SIG-M5 (cell line): ENCODE data around the gene TOGARAM1.
"Not testable (repeated sequence)": the region's sequence is repeated elsewhere in the genome, so short reads cannot be mapped to it uniquely, and the experiment has no call there.

Source experiments
- DNase-seq: peaks from one replicate; lab custom pipeline; 2025; lab: John Stamatoyannopoulos, UW

Gene TOGARAM1

DNA sequence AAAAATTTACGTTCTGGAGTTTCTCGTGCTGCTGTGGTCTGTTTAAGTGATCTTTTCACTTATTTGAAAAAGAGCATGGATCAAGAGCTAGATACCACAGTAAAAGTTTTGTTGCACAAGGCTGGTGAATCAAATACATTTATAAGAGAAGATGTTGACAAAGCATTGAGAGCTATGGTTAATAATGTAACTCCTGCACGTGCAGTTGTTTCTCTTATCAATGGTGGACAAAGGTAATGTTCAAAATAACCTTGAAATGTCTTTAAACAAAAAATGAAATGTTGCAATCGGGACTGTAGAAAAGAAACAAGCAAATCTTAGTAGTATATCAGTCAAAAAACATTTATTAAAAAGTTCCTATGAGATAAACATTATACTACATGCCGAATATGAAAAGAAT lies 82.6 kb downstream of the TOGARAM1 start:
- no peak for DNase-seq

DNA sequence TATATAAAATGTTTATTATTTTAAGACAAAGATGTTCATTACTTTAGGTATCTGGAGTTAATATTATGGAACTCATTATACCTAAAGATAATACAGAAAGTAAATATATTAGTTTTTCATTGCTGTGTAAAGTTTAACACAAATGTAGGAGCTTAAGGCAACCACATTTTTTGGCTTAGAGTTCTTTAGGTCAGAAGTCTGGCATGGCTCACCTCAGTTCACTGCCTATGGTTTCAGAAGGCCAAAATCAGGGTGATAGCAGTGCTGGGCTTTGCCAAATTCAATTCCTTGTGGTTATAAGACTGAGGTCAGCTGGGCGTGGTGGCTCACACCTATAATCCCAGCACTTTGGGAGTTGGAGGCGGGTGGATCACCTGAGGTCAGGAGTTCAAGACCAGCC lies 86.4 kb downstream of the TOGARAM1 start:
- DNase-seq, result no peak

DNA sequence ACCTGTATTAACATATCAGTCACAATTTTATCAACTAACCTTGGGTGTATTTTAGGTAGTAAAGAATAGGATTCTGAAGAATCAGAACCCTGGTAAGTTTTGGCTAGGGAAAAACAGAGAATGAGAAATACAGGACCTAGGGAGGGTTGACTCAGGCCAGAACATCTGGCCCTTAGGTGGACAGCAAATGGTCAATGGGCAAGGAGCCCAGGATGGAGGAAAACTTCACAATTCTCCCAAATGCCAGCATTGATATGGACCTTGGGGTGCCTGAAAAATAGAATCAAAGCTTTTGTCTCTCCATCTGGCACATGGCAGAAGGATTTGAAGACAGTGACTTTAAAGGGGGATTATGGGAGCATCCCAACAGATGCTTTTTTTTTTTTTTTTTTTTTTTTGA lies 89.2 kb downstream of the TOGARAM1 start:
- no peak for DNase-seq

DNA sequence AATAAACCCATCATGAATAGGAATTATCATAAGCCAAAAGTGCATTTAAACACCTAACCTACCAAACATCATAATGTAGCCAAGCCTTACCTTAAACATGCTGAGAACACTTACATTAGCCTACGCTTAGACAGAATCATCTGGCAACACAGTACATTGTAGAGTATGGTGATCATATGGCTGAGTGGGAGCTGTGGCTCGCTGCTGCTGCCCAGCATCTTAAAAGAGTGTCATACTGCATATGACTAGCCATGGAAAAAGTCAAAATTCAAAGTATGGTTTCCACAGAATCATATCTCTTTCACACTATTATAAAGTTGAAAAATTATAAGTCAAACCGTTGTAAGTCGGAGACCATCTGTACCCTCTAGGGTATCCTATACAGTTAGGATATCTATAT lies 89.9 kb downstream of the TOGARAM1 start:
- no peak for DNase-seq

DNA sequence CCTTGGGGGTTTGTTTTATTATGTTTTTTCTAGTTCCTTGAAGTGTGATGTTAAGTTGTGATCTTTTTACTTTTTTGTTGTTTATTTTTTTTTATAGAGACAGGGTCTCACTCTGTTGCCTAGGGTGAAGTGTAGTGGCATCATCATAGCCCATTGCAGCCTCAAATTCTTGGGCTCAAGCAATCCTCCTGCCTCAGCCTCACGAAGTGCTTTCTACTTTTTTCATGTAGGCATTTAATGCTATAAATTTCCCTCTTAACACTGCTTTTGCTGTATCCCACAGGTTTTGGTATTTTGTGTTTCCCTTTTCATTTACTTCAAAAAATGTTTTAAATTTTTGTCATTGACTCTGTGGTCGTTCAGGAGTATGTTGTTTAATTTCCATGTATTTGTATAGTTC lies 95.4 kb downstream of the TOGARAM1 start:
- DNase-seq, result no peak

DNA sequence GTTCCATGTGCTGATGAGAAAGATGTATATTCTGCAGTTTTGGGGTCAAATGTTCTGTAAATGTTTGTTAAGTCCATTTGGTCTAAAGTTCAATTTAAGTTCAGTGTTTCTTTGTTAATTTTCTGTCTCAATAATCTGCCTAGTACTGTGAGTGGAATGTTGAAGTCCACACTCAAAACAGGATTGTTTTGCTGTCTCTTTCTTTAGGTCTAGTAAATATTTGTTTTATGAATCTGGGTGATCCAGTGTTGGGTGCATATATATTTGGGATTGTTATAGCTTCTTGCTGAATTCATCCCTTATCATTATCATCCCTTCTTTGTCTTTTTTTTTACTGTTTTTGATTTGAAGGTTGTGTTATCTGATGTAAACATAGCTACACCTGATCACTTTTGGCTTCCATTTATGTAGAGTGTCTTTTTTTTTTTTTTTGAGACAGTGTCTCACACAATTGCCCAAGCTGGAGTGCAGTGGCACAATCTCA lies 95.9 kb downstream of the TOGARAM1 start:
- DNase-seq, result no peak

DNA sequence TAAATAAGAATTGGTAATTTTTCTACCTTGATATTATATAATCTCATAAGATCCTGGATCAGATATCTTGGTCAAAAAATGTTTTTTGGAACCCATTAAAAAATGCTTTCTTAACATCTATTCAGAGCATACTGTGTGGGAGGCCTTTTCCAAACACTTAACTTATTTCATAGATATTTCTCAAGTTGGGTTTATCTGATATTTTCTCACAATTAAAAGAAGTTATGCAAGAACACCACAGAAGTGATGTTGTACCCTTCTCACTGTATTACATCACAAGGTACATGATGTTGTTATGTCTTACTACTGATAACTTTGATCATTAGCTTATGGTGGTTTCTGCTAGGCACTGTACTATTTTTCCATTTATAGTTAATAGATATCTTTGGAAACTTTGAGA lies 98.6 kb downstream of the TOGARAM1 start:
- no peak for DNase-seq

DNA sequence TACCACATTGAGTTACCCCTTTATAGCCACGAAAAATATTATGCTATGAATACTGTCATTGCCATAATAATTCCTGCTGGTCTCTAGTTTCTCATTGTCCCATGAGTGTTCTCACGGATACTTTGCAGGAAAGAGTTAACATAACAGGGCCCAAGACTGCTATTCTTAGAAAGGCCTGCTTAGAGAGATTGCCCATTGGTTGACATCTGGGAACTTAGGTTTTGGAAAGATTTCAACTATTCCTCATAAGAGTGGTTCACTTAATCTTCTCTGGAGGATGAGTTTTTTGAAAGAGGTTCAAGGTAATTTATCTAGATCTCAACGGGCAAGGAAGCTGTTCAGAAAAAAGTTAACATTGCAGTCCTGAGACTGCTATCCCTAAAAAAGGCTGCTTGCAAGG lies 103.5 kb downstream of the TOGARAM1 start:
- no peak for DNase-seq

DNA sequence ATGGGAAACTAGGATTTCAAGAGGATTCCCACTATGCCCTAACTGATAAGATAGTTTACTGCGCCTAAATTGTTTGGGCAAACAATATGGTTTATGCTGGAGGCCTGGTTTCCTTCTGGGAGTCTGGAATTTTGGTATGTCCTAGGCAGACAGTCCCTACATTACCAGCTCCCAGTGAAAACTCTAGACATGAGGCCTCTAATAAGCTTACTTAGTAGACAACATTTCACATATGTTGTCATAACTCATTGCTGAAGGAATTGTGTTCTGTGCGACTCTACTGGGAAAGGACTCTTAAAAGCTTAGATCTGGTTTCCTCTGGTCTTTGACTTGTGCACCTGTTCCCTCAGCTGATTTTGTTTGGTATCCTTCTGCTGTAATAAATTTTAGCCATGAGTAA lies 104.0 kb downstream of the TOGARAM1 start:
- DNase-seq, result no peak

DNA sequence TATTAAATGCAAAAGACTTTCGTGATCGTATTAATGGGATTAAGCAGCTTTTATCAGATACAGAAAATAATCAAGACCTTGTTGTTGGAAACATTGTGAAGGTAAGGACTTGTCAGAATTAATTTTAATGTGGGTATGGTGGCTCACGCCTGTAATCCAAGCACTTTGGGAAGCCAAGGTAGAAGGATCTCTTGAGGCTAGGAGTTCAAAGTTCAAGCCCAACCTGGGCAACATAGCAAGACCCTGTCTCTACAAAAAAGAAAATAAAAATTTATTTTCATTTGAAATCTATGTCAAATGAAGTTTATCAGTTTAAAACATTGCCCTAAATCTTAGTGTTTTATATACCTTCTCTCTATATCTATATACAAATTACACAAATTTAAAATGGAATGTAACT lies 104.7 kb downstream of the TOGARAM1 start:
- no peak for DNase-seq

DNA sequence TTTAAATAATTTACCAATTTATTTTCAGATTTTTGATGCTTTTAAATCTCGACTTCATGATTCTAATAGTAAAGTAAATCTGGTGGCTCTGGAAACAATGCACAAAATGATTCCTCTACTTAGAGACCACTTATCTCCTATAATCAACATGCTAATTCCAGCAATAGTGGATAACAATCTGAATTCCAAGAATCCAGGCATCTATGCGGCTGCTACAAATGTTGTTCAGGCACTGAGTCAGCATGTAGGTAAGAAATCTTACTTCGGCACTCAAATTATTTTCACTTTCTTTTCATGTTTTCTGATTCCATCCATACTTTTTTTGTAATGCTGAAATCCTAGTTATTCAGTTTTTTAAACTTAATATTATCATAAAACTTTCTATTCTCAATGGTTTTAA lies 106.4 kb downstream of the TOGARAM1 start:
- no peak for DNase-seq

DNA sequence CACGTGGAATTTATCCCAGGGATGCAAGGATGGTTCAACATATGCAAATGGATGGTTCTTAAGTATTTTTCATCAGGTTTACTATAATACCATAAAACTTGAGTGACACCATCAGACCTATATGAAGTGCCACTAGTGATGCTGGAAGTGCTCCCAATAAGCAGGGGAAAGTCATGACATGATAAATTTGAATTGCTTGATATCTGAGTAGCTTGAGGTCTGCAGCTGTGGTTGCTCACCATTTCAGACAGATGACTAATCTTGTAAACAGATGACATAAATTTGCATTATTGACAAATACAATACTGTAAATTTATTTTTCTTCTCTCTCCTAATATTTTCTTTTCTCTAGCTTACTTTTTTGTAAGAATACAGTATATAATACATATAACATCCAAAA lies 108.2 kb downstream of the TOGARAM1 start:
- DNase-seq, result no peak

DNA sequence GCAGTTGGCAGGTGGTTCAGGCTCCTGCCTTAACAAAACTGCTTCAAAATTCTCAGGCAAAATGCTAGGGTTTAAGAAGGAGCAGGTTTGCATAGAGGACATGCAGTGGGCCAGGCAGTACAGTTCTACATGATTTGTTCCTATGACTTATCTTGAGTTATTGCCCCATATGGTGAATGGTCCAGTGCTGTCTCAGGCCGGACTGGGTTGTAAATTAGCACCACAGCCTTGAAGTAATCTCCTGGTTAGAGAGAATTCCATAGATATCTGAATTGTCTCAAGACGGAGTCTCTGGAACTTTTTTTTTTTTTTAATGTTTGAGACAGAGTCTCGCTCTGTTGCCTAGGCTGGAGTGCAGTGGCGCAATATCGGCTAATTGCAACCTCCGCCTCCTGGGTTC lies 110.1 kb downstream of the TOGARAM1 start:
- no peak for DNase-seq

DNA sequence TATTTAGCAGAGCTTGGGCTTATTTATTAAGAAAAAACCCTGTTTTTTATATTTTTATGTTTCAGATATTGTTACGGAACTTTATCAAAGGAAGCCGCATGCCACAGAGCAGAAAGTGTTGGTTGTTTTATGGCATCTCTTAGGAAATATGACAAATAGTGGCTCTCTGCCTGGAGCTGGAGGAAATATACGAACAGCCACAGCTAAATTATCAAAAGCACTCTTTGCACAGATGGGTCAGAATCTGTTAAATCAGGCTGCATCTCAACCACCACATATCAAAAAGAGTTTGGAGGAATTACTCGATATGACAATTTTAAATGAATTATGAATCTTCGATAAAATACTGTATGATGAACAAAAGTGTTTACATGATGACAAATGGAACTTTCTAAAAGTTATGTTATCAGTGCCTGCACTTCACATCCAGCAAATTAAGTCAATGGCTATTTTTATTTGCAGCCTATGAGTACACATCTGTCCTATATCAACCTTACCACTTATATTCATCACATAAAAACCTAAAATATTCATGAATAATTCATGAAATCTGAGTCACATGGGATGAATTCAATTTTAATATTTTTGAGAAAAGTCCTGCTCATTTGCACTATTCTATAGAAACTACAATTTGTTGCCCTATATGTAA lies 111.4 kb downstream of the TOGARAM1 start:
- no peak for DNase-seq

DNA sequence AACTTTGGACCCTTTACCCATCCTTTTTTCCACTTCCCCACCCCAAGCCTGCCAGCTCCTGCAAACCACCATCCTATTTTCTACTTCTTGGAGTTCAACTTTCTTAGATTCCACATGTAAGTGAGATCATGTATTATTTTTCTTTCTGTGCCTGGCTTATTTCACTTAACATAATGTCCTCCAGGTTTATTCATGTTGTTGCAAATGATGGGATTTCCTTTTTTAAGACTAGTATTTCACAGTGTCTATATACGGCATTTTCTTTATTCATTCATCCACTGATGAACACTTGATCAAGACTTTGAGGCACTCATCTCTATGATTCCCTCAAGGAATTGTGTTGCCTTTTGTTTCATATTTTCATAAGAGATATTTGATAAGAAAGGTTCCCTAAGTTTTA lies 116.3 kb downstream of the TOGARAM1 start:
- no peak for DNase-seq

DNA sequence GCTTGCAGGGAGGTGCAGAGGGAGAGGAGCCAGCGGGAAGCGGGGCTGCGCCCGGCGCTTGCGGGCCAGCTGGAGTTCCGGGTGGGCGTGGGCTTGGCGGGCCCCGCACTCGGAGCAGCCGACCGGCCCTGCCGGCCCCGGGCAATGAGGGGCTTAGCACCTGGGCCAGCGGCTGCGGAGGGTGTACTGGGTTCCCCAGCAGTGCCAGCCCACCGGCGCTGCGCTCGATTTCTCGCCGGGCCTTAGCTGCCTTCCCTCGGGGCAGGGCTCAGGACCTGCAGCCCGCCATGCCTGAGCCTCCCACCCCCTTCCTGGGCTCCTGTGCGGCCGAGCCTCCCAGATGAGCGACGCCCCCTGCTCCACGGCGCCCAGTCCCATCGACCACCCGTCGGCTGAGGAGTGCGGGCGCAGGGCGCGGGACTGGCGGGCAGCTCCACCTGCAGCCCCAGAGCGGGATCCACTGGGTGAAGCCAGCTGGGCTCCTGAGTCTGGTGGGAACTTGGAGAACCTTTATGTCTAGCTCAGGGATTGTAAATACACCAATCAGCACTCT lies 118.5 kb downstream of the TOGARAM1 start:
- not testable (repeated sequence) for DNase-seq

DNA sequence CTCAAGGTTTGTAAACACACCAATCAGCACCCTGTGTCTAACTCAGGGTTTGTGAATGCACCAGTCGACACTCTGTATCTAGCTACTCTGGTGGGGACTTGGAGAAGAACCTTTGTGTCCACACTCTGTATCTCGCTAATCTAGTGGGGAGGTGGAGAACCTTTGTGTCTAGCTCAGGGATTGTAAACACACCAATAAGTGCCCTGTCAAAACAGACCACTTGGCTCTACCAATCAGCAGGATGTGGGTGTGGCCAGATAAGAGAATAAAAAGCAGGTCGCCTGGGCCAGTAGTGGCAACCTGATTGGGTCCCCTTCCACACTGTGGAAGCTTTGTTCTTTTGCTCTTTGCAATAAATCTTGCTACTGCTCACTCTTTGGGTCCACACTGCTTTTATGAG lies 119.1 kb downstream of the TOGARAM1 start:
- not testable (repeated sequence) for DNase-seq

DNA sequence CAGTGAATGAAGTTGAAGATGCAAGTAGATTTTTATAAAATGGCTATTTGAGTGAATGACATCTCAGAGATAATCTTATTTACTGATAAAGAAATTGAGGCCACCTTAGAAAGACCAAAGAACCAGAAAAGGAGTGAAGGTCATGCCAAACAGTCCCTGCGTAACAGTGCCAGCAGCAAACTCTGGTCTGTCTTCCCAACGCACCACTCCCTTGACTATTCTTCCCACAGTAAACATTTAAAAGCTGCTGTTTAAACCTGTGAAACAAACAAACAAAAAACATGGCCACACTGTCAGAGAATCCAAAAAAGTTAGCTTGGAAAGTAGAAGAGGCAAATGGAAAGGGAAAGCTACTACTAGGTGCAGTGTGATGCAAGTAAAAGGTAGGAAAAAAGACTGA lies 120.4 kb downstream of the TOGARAM1 start:
- no peak for DNase-seq

DNA sequence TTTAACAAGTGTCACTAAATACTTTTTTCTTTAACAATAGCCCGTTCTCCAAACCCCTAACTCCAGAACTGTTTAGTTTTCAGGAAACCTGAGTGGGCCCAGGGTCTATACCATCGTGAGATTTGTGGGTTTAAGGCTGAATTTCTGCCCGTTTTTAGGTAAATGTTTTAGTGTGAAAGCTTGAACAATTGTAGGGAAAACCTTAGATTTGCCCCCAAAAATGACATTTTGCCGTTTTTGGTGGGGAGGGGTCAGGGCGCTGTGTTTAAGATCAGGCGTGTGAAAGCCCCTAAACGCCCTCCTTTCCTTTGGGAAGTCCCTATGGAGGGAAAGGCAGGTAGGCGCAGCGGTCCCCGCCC lies 121.6 kb downstream of the TOGARAM1 start:
- no peak for DNase-seq

DNA sequence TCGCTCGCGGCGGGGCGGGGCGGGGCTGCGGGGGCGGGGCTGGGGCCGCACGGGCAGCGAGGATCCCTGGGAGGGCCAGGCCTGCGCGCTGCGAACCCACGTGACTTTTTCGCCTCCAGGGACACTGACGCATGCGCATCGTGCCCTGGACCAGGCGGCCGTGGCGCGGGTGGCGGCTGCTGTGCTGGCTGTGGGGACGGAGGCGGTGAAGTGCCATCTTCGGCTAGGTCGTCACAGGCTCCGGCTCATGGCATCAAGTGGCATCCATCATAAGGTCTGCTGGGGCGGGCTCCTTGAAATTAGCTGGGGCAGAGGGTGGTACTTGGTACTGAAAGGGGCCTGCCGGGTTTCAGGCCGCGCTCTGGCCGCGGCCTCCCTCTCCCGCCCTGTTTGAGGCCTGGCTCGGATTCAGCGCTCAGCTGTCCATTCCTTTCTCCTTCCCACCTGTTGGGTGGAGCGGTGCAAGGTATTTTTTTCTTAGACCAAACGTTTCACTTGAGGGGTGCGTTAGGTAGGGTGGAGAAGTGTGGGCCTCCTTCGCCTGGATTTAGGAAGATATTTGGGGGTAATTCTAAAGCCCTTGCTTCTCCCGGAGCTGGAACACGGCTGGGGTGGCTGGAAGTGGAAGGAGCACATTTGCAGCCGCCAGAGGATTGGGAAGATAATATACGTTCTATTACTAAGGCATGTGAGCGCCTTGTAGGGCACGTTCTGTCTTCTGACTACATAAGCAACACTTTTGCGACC lies 122.2 kb downstream of the TOGARAM1 start, which contains the start of gene PRPF39:
Gene PRPF39 (plus strand): TSS at position 141 of the 747 bp plus-strand sequence. CDS start 11,124 bp downstream, outside the sequence.
- no peak for DNase-seq

DNA sequence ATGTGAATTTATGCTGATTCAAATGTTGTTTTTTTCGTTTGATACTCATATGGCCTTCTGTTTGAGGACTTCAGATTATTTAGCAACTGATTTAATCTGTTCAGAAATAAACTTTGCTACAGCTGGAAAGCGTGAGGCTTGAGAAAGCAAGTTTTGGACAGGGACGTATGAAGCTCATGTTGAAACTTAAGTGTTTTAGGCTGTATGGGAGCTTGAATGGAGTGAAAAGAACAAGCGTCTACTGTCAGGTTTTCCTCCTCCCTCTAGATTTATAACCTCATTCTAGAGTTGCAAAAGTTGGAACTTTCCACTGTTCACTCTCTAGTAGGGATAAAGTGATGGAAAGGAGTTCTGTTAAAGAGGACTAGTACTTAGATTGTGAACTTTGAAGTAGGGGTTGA lies 123.0 kb downstream of the TOGARAM1 start:
- no peak for DNase-seq

DNA sequence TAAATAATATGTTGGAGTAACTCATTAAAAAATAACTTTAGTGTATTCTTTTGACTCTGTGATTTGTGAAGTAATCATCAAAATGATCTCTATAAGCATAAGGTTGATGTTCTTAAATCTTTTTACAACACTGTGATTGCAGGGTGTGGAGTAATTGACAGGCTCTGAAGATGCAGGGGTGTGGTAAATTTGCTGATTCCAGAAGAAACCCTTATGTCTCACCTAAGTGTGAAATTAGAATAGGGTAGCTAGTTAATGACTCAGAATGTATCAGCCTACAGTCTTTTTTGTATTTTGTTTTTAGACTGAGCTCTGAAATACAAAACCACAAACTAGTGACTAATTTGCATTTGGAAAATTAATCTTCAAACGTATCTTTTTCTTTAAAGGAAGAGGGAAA lies 127.8 kb downstream of the TOGARAM1 start:
- no peak for DNase-seq

DNA sequence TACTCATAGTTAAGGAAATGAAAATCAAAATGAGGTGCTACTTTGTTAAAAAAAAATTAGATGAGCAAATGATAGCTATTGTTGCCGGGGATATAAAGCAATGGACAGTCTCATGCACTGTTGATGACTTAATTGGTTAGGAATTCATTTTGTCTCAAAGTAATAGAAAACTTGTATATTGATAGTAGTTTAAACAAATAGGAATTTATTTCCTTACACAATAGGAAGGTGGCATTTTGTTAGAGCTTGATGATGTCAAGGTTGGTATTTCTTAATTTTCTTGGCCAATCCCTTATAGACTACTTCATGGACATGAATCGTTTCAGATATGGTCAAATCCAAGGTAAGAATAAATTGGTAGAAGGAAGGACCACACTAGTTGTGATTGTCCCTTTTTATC lies 129.7 kb downstream of the TOGARAM1 start:
- no peak for DNase-seq
